GM12872 (cell line): ENCODE data around the gene ELF2.

Experiments used
- TF ChIP-seq, protein P1 (sequence below): IDR thresholded peaks from 3 replicates; pipeline ENCODE4 v1.5.1; 2011; ENCODE audit warnings: low read depth, mild to moderate bottlenecking, low read length, moderate library complexity; ENCODE audit not compliant: insufficient read depth

ELF2 gene

DNA sequence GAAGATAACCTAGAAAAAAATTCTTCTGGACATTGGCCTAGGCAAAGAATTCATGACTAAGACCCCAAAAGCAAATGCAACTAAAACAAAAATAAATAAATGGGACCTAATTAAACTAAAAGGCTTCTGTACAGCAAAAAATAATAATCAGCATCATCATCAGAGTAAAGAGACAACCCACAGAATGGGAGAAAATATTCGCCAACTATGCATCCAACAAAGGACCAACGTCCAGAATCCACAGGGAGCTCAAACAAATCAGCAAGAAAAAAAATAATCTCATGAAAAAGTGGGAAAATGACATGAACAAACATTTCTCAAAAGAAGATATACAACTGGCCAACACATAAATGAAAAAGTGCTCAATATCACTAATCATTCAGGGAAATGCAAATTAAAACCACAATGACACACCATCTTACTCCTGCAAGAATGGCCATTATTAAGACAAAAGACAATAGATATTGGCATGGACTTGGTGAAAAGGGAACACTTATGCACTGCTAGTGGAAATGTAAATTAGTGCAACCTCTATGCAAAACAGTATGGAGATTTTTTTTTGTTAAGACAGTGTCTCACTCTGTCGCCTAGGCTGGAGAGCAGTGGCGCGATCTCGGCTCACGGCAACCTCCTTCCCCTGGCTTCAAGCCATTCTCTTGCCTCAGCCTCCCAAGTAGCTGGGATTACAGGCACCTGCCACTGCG is 29.9 kb downstream of the ELF2 start:
- TF ChIP-seq, protein P1, sequence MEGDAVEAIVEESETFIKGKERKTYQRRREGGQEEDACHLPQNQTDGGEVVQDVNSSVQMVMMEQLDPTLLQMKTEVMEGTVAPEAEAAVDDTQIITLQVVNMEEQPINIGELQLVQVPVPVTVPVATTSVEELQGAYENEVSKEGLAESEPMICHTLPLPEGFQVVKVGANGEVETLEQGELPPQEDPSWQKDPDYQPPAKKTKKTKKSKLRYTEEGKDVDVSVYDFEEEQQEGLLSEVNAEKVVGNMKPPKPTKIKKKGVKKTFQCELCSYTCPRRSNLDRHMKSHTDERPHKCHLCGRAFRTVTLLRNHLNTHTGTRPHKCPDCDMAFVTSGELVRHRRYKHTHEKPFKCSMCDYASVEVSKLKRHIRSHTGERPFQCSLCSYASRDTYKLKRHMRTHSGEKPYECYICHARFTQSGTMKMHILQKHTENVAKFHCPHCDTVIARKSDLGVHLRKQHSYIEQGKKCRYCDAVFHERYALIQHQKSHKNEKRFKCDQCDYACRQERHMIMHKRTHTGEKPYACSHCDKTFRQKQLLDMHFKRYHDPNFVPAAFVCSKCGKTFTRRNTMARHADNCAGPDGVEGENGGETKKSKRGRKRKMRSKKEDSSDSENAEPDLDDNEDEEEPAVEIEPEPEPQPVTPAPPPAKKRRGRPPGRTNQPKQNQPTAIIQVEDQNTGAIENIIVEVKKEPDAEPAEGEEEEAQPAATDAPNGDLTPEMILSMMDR = no peak

DNA sequence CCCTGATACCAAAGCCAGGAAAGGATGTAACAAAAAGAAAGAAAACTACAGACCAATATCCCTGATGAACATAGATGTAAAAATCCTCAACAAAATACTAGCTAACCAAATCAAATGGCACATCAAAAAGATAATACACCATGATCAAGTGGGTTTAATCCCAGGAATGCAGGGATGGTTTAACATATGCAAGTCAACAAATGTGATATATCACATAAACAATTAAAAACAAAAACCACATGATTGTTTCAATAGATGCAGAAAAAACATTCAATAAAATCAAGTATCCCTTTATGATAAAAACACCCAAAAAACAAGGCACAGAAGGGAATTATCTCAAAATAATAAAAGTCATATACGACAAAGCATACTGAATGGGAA is 31.5 kb downstream of the ELF2 start:
- TF ChIP-seq, protein P1 = no peak

DNA sequence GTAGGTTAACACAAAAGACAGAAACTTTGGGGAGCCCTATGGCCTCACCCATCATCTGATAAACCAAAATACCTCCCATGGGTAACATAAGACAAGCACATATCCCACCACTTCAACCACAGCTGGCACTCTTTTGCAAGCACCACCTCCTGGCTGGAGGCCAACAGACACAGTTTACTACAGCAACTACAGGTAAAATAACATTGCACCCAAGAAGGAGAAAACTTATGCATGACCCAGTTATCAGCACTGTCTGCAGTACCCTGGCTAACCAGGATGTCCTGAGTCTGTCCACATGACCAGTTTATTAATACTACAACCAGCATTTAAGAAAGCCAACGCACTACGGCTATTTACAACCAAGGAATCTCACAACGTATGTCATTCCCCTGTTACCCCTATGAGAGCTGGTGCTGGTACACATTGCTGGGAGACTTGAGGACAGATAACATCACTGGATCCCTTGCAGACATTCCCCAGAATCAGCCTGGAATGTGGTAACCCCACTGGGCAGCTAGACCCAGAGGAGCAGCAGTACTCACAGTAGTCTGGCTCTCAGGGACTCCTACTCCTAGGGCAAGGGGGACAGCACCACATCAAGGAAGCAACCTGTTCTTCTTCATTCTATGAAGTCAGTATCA is 32.0 kb downstream of the ELF2 start:
- TF ChIP-seq, protein P1 = no peak

DNA sequence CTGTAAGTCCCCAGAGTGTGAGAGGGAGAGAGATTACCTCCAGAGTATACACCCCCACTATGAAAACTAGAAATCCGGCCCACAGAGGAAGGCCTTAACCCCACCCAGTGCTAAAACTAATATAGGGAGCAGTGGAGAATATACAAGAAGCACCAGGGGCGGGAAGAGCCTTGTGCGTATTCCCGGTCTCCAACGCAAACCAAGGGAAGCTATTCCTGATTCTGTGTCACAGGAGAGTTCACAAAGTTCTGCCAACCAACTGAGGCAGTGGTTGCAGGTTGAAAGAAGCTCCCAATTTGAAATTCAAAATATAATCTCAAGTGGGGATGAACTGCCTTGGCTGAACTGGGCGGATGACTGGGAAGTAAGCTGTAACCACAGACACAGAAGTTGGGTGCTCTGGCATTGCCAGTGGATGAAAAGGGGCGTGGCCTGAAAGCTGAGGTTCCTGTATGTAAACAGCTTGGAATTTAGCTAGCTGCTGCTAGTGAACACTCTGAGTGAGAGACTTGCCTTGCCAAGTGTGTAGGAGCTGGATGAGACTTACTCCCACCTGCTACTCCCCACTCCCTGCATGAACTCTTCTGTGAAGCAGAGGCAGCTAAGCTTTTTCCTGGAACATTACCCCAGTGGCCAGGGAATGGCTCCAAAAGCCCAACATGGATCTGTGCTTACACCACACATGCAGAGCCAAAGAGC is 32.7 kb downstream of the ELF2 start:
- TF ChIP-seq, protein P1 = no peak

DNA sequence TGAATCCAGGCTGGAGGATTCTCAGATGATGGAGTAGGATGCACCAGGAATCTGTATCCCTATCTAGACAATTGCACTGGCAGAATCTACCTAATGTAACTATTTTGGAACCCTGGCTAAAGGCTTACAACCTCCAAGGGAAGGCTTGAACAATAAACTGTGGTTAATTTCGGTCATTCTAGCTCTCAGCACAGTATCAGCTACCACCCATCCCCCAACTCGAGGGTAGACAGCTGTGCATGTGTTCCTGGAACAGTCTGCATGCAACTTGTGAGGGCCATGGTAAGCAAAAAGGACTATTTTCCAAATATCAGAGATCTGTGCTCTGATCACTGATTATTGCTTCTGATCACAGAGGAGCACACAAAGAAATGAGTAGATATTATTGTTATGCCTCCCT is 34.0 kb downstream of the ELF2 start:
- TF ChIP-seq, protein P1 = no peak

DNA sequence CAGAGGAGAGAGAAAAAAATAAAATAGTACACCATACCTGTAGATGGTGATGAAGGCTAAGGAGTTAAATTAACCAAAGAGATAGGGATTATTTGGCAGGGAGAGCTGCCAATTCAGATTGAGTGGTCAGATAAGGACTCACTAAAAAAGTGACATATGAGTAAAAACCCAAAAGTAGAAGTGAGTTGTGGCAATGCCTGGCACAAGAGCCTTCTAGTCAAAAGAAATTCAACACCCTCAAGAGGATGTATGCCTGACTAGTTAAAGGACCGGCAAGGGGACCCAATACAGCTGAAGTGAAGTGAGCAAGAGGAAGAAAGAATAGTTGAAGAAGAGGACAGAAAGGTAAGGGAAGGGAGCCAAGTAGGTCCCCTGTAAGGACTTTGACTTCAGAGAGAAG is 34.9 kb downstream of the ELF2 start:
- TF ChIP-seq, protein P1 = no peak

DNA sequence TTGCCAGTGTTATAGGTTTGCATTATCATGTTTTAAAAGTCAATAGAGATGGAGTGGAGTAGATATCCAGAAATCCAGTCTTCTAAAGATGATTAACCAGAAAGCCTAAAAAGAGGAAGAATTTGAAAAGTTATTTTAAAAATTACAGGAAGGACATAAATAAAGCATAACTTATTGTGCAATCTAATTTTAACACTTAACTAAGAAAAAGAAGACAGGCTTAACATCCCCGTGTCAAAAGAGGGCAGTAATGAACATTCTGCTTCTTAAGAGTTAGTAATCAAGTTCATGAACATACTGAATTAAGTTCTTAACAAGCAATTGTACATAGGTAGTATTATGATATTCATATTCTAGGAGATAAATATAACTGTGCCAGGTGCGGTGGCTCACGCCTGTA is 39.3 kb downstream of the ELF2 start:
- TF ChIP-seq, protein P1 = no peak
